Endodermal cell (in vitro differentiated cells): ENCODE data around the gene NAA60. TPM values are rescaled to one million over a fixed set of nuclear protein-coding genes. Genes with fewer than 3 reads are reported as not detected.

Experiments used
- DNase-seq: peaks from one replicate; pipeline ENCODE4 v3.0.0-alpha.2; 2017
- H3K27ac ChIP-seq: 2 replicates; pipeline ENCODE4 v1.5.1; 2013; ENCODE audit warnings: mild to moderate bottlenecking, low read depth, low read length, moderate library complexity
- H3K27me3 ChIP-seq: 2 replicates; pipeline ENCODE4 v1.6.1; 2013; ENCODE audit warnings: mild to moderate bottlenecking, low read length, moderate library complexity; ENCODE audit not compliant: insufficient read depth, control insufficient read depth, poor library complexity, severe bottlenecking
- H3K36me3 ChIP-seq: 2 replicates; pipeline ENCODE4 v1.7.0; 2013; ENCODE audit warnings: mild to moderate bottlenecking, low read length, moderate library complexity; ENCODE audit not compliant: control insufficient read depth, insufficient read depth
- H3K4me1 ChIP-seq: one replicate; pipeline ENCODE4 v1.7.0; 2013; ENCODE audit warnings: low read length; ENCODE audit not compliant: control insufficient read depth, insufficient read depth
- H3K4me3 ChIP-seq: 2 replicates; pipeline ENCODE4 v1.5.1; 2013; ENCODE audit warnings: mild to moderate bottlenecking, low read length, moderate library complexity
- H3K9ac ChIP-seq: 2 replicates; pipeline ENCODE4 v1.6.1; 2013; ENCODE audit warnings: mild to moderate bottlenecking, low read length, moderate library complexity; ENCODE audit not compliant: poor library complexity, severe bottlenecking; ENCODE audit errors: extremely low read depth
- H3K9me3 ChIP-seq: 2 replicates; pipeline ENCODE4 v1.6.1; 2013; ENCODE audit warnings: mild to moderate bottlenecking, low read length, moderate library complexity; ENCODE audit not compliant: control insufficient read depth
- H3K27ac Mint-ChIP-seq: 2 replicates; pipeline ENCODE4 v1.8.0; 2020; ENCODE audit warnings: mixed read lengths
- H3K27me3 Mint-ChIP-seq: 2 replicates; pipeline ENCODE4 v1.8.0; 2021; ENCODE audit warnings: mild to moderate bottlenecking, mixed read lengths; ENCODE audit not compliant: insufficient read depth
- H3K36me3 Mint-ChIP-seq: 2 replicates; pipeline ENCODE4 v1.8.0; 2020; ENCODE audit warnings: low read depth, mixed read lengths
- H3K4me1 Mint-ChIP-seq: 2 replicates; pipeline ENCODE4 v1.8.0; 2020; ENCODE audit warnings: mixed read lengths
- H3K4me3 Mint-ChIP-seq: 2 replicates; pipeline ENCODE4 v1.8.0; 2020; ENCODE audit warnings: mild to moderate bottlenecking, moderate library complexity, mixed read lengths
- H3K9me3 Mint-ChIP-seq: 2 replicates; pipeline ENCODE4 v1.8.0; 2020; ENCODE audit warnings: mild to moderate bottlenecking, mixed read lengths
- WGBS, 2 experiments: methylation state at CpG; one replicate each; pipeline versions ENCODE4 v1.1.5 to v1.1.7; 2013; ENCODE audit warnings: missing lambda C conversion rate in 2 of 2, mixed read lengths in 1 of 2; ENCODE audit not compliant: insufficient coverage in 1 of 2, insufficient read length in 1 of 2; 5-methylcytosine and 5-hydroxymethylcytosine counted together
- total RNA-seq, 2 donors: library from RNA; stranded (reverse); fragmentation: NEBNext Ultra II Directional in 1 of 2; extraction: Animal tissue kit (Norgen Biotek cat#: 25700) in 1 of 2; gene quantifications; 2 replicates in 1 of 2; 3 replicates in 1 of 2; pipeline ENCODE4 v1.2.1, GENCODE V29; 2021
- TF ChIP-seq, protein P1 (sequence below): fragments of 200-600 bp; sonication (generic); conservative IDR thresholded peaks from 2 replicates; pipeline ENCODE4 v1.5.0; 2021; ENCODE audit warnings: antibody characterized with exemption, mild to moderate bottlenecking

Gene NAA60
- total RNA-seq, 2 donors from 2014 or later = 54.5 to 61.8 TPM

DNA sequence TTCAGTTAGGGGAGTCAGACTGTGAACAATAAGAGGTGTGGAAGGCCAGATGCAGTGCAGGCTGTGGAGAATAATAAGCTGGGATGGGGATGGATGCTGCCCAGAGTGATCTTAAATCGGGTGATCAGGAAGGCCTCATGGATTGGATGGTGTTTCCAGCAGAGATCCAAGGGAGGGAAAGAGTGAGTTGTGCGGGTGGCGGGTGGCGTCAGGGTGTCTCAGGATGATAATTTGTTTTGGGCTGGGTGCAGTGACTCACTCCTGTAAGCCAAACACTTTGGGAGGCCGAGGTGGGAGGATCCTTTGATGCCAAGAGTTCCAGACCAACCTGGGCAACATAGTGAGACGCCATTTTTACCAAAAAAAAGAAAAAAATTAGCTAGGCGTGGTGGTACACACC, 65.3 kb downstream of the NAA60 start:
- Histone ChIP-seq H3K36me3 (peaks cover 71% of the 10 kb centered on the region), H3K27me3 (no peaks in the 10 kb centered on the region), H3K4me1 (no peaks in the 10 kb centered on the region), H3K9me3 (no peaks in the 10 kb centered on the region), H3K27ac (no peak overlapping the region), H3K9ac (no peak overlapping the region), H3K4me3 (no peak overlapping the region)
- DNase-seq = no peak
- WGBS, 2 experiments = 90 to 91% methylated on average over 6 to 7 of the region's 7 CpGs
- TF ChIP-seq, protein P1, sequence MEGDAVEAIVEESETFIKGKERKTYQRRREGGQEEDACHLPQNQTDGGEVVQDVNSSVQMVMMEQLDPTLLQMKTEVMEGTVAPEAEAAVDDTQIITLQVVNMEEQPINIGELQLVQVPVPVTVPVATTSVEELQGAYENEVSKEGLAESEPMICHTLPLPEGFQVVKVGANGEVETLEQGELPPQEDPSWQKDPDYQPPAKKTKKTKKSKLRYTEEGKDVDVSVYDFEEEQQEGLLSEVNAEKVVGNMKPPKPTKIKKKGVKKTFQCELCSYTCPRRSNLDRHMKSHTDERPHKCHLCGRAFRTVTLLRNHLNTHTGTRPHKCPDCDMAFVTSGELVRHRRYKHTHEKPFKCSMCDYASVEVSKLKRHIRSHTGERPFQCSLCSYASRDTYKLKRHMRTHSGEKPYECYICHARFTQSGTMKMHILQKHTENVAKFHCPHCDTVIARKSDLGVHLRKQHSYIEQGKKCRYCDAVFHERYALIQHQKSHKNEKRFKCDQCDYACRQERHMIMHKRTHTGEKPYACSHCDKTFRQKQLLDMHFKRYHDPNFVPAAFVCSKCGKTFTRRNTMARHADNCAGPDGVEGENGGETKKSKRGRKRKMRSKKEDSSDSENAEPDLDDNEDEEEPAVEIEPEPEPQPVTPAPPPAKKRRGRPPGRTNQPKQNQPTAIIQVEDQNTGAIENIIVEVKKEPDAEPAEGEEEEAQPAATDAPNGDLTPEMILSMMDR = no peak
- H3K4me3 Mint-ChIP-seq = no peak overlapping the region
- H3K27ac Mint-ChIP-seq = no peak overlapping the region
- H3K9me3 Mint-ChIP-seq = no peaks in the 10 kb centered on the region
- H3K36me3 Mint-ChIP-seq = peaks cover 70% of the 10 kb centered on the region
- H3K4me1 Mint-ChIP-seq = no peaks in the 10 kb centered on the region
- H3K27me3 Mint-ChIP-seq = no peaks in the 10 kb centered on the region

DNA sequence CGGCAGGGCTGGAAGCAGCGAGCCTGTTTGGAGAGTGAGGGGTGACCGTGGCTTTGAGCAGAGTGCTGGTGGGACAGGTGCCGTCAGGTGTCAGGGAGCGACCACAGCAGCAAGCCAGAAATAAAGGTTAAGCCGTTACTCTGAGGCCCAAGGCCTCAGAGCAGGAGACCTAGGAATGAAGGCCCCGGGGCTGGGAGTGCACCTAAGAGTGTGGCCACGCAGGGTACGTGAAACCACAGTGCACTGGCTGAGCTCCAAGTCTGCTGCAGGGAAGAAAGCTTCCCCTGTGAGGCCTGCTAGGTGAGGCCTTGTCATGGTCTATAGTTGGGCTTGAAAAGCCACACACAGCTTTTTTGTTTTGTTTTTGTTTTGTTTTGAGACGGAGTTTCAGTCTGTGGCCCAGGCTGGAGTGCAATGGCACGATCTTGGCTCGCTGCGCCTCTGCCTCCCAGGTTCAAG, 66.0 kb downstream of the NAA60 start:
- no peak overlapping the region for H3K27ac Mint-ChIP-seq
- no peaks in the 10 kb centered on the region for H3K4me1 Mint-ChIP-seq
- no peaks in the 10 kb centered on the region for H3K9me3 ChIP-seq
- no peak overlapping the region for H3K4me3 ChIP-seq
- H3K36me3 Mint-ChIP-seq = peaks cover 76% of the 10 kb centered on the region
- no peak overlapping the region for H3K4me3 Mint-ChIP-seq
- TF ChIP-seq, protein P1 = no peak
- WGBS, 2 experiments = 89 to 95% methylated on average over 10 to 13 of the region's 13 CpGs
- DNase-seq = peak; percentile 17
- no peaks in the 10 kb centered on the region for H3K9me3 Mint-ChIP-seq
- no peaks in the 10 kb centered on the region for H3K27me3 ChIP-seq
- H3K9ac ChIP-seq = no peak overlapping the region
- no peaks in the 10 kb centered on the region for H3K4me1 ChIP-seq
- no peaks in the 10 kb centered on the region for H3K27me3 Mint-ChIP-seq
- no peak overlapping the region for H3K27ac ChIP-seq
- H3K36me3 ChIP-seq = peaks cover 79% of the 10 kb centered on the region

DNA sequence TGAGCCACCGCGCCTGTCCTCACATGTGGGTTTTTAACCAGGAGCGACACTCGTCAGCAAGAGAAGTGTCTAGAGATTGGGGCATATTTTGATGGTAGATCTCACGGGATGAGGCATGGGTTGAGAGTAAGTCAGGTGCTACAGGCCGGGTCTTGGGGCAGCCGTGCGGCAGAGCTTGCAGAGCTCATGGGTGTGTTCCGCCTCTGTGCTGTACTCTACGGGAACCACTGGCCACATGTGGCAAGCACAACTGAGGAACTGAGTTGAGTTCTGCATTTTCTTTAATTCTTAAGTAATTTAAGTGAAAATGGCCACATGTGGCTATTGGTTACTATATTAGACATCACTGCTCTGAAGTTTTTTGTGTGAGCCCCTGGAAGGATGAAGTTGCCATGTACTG, 66.9 kb downstream of the NAA60 start:
- no peak for DNase-seq
- Histone ChIP-seq H3K36me3 (peaks cover 81% of the 10 kb centered on the region), H3K9me3 (no peaks in the 10 kb centered on the region), H3K4me1 (no peaks in the 10 kb centered on the region), H3K9ac (no peak overlapping the region), H3K27ac (no peak overlapping the region), H3K4me3 (no peak overlapping the region), H3K27me3 (no peaks in the 10 kb centered on the region)
- peaks cover 77% of the 10 kb centered on the region for H3K36me3 Mint-ChIP-seq
- H3K27ac Mint-ChIP-seq = no peak overlapping the region
- no peaks in the 10 kb centered on the region for H3K9me3 Mint-ChIP-seq
- no peak overlapping the region for H3K4me3 Mint-ChIP-seq
- H3K4me1 Mint-ChIP-seq = no peaks in the 10 kb centered on the region
- TF ChIP-seq, protein P1 = no peak
- H3K27me3 Mint-ChIP-seq = no peaks in the 10 kb centered on the region
- 94 to 96% methylated on average over 7 to 10 of the region's 10 CpGs for WGBS, 2 experiments
